GM12874 (cell line): Measurements from ENCODE around the gene ITPK1.

Experiments
- CTCF ChIP-seq: IDR thresholded peaks from 2 replicates; pipeline ENCODE4 v1.5.1; 2011; ENCODE audit warnings: low read depth, mild to moderate bottlenecking, control low read depth, low read length, moderate library complexity; ENCODE audit not compliant: insufficient read depth

Gene ITPK1

GRCh38 chr14:93061380-93062012 lies 54.2 kb downstream of the ITPK1 start:
- TF ChIP-seq CTCF = no peak

GRCh38 chr14:93060841-93061240 lies 54.9 kb downstream of the ITPK1 start:
- TF ChIP-seq CTCF = no peak

GRCh38 chr14:93059917-93060545 lies 55.7 kb downstream of the ITPK1 start:
- TF ChIP-seq CTCF = no peak

GRCh38 chr14:93059260-93059659 lies 56.5 kb downstream of the ITPK1 start:
- no peak for TF ChIP-seq CTCF

GRCh38 chr14:93057586-93058280 lies 58.0 kb downstream of the ITPK1 start:
- TF ChIP-seq CTCF = no peak

GRCh38 chr14:93056840-93057585 lies 58.7 kb downstream of the ITPK1 start:
- no peak for TF ChIP-seq CTCF

- TF ChIP-seq CTCF = no peak
Measured at GRCh38 chr14:93056166-93056839, 59.4 kb downstream of the ITPK1 start.
